CD4-positive, CD25-positive, alpha-beta regulatory T cell (primary cell): ENCODE data around the gene ZNF765. TPM values are rescaled to one million over a fixed set of nuclear protein-coding genes. Genes with fewer than 3 reads are reported as not detected.
"Not testable (repeated sequence)": the region's sequence is repeated elsewhere in the genome, so short reads cannot be mapped to it uniquely, and the experiment has no call there.

ENCODE experiments used
- ATAC-seq, 2 donors: fragments of 150-1000 bp; cut with Tn5 transposase; one replicate each; pipeline ENCODE4 v1.10.0; 2021; ENCODE audit warnings: low read depth in 2 of 2, moderate number of reproducible peaks in 2 of 2, moderate library complexity in 1 of 2
- DNase-seq, 3 donors: peaks; one replicate each; pipeline versions ENCODE4 v3.0.0 to v3.0.0-alpha.2; 2012 to 2022; ENCODE audit warnings: mixed read lengths in 1 of 3
- H3K27ac ChIP-seq: one replicate; pipeline ENCODE4 v1.7.0; 2013; ENCODE audit warnings: mild to moderate bottlenecking, low read length; ENCODE audit not compliant: insufficient read depth, poor library complexity, severe bottlenecking
- H3K27me3 ChIP-seq: one replicate; pipeline ENCODE4 v1.7.0; 2013; ENCODE audit warnings: low read length; ENCODE audit not compliant: control insufficient read depth, insufficient read depth
- H3K36me3 ChIP-seq: one replicate; pipeline ENCODE4 v1.7.0; 2013; ENCODE audit warnings: mild to moderate bottlenecking, low read length, moderate library complexity; ENCODE audit not compliant: control insufficient read depth, insufficient read depth
- H3K4me1 ChIP-seq: 2 replicates; pipeline ENCODE4 v1.7.0; 2013; ENCODE audit warnings: mild to moderate bottlenecking, low read length; ENCODE audit not compliant: insufficient read depth, control insufficient read depth, poor library complexity, severe bottlenecking
- H3K4me3 ChIP-seq: one replicate; pipeline ENCODE4 v1.7.0; 2013; ENCODE audit warnings: low read depth, mild to moderate bottlenecking, low read length, moderate library complexity
- H3K9me3 ChIP-seq, 2 experiments: 1 replicate in 1 of 2; 2 replicates in 1 of 2; pipeline ENCODE4 v1.7.0; 2013; ENCODE audit warnings: low read length in 2 of 2, mild to moderate bottlenecking in 1 of 2, moderate library complexity in 1 of 2; ENCODE audit not compliant: control insufficient read depth in 2 of 2
- H3K27ac Mint-ChIP-seq, 3 donors: one replicate each; pipeline ENCODE4 v1.8.0; 2020 to 2022; ENCODE audit warnings: mild to moderate bottlenecking in 3 of 3, mixed read lengths in 3 of 3, moderate library complexity in 2 of 3
- H3K27me3 Mint-ChIP-seq: one replicate; pipeline ENCODE4 v1.8.0; 2022; ENCODE audit warnings: mild to moderate bottlenecking, mixed read lengths
- H3K36me3 Mint-ChIP-seq: one replicate; pipeline ENCODE4 v1.8.0; 2020; ENCODE audit warnings: mixed read lengths
- H3K4me1 Mint-ChIP-seq, 4 donors: one replicate each; pipeline ENCODE4 v1.8.0; 2020 to 2022; ENCODE audit warnings: mixed read lengths in 4 of 4, mild to moderate bottlenecking in 1 of 4
- H3K4me3 Mint-ChIP-seq, 4 donors: one replicate each; pipeline ENCODE4 v1.8.0; 2020 to 2022; ENCODE audit warnings: mild to moderate bottlenecking in 4 of 4, mixed read lengths in 4 of 4, moderate library complexity in 3 of 4
- H3K9me3 Mint-ChIP-seq, 7 donors: one replicate each; pipeline ENCODE4 v1.8.0; 2020 to 2022; ENCODE audit warnings: mixed read lengths in 7 of 7, mild to moderate bottlenecking in 3 of 7, moderate library complexity in 2 of 7
- polyA plus RNA-seq, 4 donors: library from polyadenylated mRNA; unstranded; fragments of 300-500 nt; fragmentation: Illumina TruSeq; gene quantifications; one replicate each; pipeline ENCODE4 v1.2.3, GENCODE V29; 2021
- total RNA-seq: library from RNA; stranded (reverse); gene quantifications from one replicate; pipeline ENCODE4 v1.2.3, GENCODE V29; 2022

Gene ZNF765
- total and polyA plus RNA-seq, 5 donors from 2014 or later = 5.5 to 11.3 (median 6.1) TPM

DNA sequence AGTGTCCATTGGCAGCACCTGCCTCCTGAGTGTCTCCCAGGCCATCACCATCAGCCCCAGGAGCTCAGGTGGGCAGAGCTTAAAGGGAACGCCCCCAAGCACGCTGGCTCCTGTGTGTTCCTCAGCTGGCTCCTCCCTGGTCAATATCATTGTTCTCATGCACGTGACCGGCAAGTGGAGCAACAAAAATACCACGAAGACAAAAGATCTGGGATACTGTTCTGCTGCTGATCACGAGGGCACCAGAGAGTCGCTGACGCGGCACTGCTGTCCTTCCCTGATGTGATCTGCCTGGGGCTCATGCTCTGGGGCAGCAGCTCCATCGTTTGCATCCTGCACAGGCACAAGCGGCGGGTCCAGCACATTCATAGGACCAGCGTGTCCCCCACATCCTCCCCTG is 28.1 kb downstream of the ZNF765 start:
- not testable (repeated sequence) for H3K27ac ChIP-seq, H3K4me3 ChIP-seq, H3K27me3 ChIP-seq, H3K27me3 Mint-ChIP-seq, H3K4me3 Mint-ChIP-seq, H3K36me3 Mint-ChIP-seq, DNase-seq, H3K4me1 Mint-ChIP-seq, H3K4me1 ChIP-seq, H3K27ac Mint-ChIP-seq, H3K36me3 ChIP-seq, ATAC-seq
- peaks cover 0 to 16% (median 4%) of the 10 kb centered on the region in 7 donors for H3K9me3 Mint-ChIP-seq
- peaks cover 4 to 10% of the 10 kb centered on the region in 2 experiments for H3K9me3 ChIP-seq

- H3K4me3 Mint-ChIP-seq, H3K27ac ChIP-seq, H3K4me3 ChIP-seq, H3K4me1 Mint-ChIP-seq, H3K27me3 Mint-ChIP-seq, H3K27me3 ChIP-seq, H3K36me3 Mint-ChIP-seq, H3K36me3 ChIP-seq, DNase-seq, H3K27ac Mint-ChIP-seq, H3K9me3 ChIP-seq, H3K4me1 ChIP-seq, ATAC-seq: not testable (repeated sequence)
- peaks cover 0 to 12% (median 4%) of the 10 kb centered on the region in 7 donors for H3K9me3 Mint-ChIP-seq
Measured at GRCh38 chr19:53423680-53424079, 28.7 kb downstream of the ZNF765 start.

GRCh38 chr19:53424968-53425597 is 30.1 kb downstream of the ZNF765 start:
- H3K36me3 Mint-ChIP-seq = no peaks in the 10 kb centered on the region
- ATAC-seq = peak; percentile 67 to 83
- no peaks in the 10 kb centered on the region for H3K27me3 Mint-ChIP-seq
- Histone ChIP-seq H3K4me3 (no peak overlapping the region), H3K36me3 (no peaks in the 10 kb centered on the region), H3K4me1 (no peaks in the 10 kb centered on the region), H3K9me3 (peaks cover 0 to 1% of the 10 kb centered on the region in 2 experiments), H3K27ac (no peak overlapping the region), H3K27me3 (no peaks in the 10 kb centered on the region)
- H3K4me3 Mint-ChIP-seq = no peak overlapping the region
- peaks cover 0 to 3% (median 0%) of the 10 kb centered on the region in 7 donors for H3K9me3 Mint-ChIP-seq
- H3K27ac Mint-ChIP-seq = no peak overlapping the region
- DNase-seq = peak; percentile 39 to 65 (median 64)
- peaks cover 0 to 4% (median 1%) of the 10 kb centered on the region in 4 donors for H3K4me1 Mint-ChIP-seq

- Mint-ChIP-seq H3K27me3 (no peaks in the 10 kb centered on the region), H3K36me3 (peaks cover 36% of the 10 kb centered on the region), H3K27ac (peak within 1 kb of the TSS; percentile 97 to 98 (median 98)), H3K4me1 (peaks cover 10 to 47% (median 21%) of the 10 kb centered on the region in 4 donors), H3K9me3 (peaks cover 0 to 12% (median 4%) of the 10 kb centered on the region in 7 donors), H3K4me3 (peak within 1 kb of the TSS; percentile 96 to 99 (median 97))
- ATAC-seq (peak; percentile 98), DNase-seq (peak; percentile 92 to 97 (median 95))
- Histone ChIP-seq H3K4me1 (peaks cover 20% of the 10 kb centered on the region), H3K4me3 (peak within 1 kb of the TSS; percentile 88), H3K27ac (peak within 1 kb of the TSS; percentile 81), H3K36me3 (peaks cover 27% of the 10 kb centered on the region), H3K9me3 (peaks cover 2 to 15% of the 10 kb centered on the region in 2 experiments), H3K27me3 (no peaks in the 10 kb centered on the region)
Measured at GRCh38 chr19:53431399-53432087, 36.6 kb downstream of the ZNF765 start, which contains the start of gene ZNF761. ZNF761 (plus strand) TSS chr19:53431984; CDS start chr19:53447269, 15,285 bp downstream.

GRCh38 chr19:53432088-53432661 is 37.2 kb downstream of the ZNF765 start:
- peaks cover 39% of the 10 kb centered on the region for H3K36me3 Mint-ChIP-seq
- peak overlapping the region; percentile 88 for H3K4me3 ChIP-seq
- H3K9me3 Mint-ChIP-seq = peaks cover 0 to 12% (median 4%) of the 10 kb centered on the region in 7 donors
- H3K36me3 ChIP-seq = peaks cover 32% of the 10 kb centered on the region
- H3K4me1 ChIP-seq = peaks cover 20% of the 10 kb centered on the region
- H3K9me3 ChIP-seq = peaks cover 5 to 21% of the 10 kb centered on the region in 2 experiments
- H3K4me1 Mint-ChIP-seq = peaks cover 10 to 47% (median 21%) of the 10 kb centered on the region in 4 donors
- peak in 2 of 3 donors; percentile 4 to 35 for DNase-seq
- peak overlapping the region; percentile 81 for H3K27ac ChIP-seq
- H3K4me3 Mint-ChIP-seq = peak overlapping the region; percentile 96 to 99 (median 97)
- H3K27me3 Mint-ChIP-seq = no peaks in the 10 kb centered on the region
- no peaks in the 10 kb centered on the region for H3K27me3 ChIP-seq
- H3K27ac Mint-ChIP-seq = peak overlapping the region; percentile 97 to 98 (median 98)
- ATAC-seq = peak; percentile 22 to 29

DNA sequence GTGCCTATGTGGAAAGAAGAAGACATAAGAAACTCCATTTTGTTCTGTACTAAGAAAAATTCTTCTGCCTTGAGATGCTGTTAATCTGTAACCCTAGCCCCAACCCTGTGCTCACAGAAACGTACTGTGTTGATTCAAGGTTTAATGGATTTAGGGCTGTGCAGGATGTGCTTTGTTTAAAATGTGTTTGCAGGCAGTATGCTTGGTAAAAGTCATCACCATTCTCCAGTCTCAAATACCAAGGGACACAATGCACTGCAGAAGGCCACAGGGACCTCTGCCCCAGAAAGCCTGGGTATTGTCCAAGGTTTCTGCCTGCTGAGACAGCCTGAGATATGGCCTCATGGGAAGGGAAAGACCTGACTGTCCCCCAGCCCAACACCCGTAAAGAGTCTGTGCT is 48.9 kb downstream of the ZNF765 start:
- peak overlapping the region in 2 of 4 donors; percentile 12 to 38 for H3K4me3 Mint-ChIP-seq
- not testable (repeated sequence) for H3K27me3 Mint-ChIP-seq, H3K27ac ChIP-seq, ATAC-seq, DNase-seq, H3K4me1 Mint-ChIP-seq, H3K4me1 ChIP-seq, H3K4me3 ChIP-seq, H3K27ac Mint-ChIP-seq, H3K27me3 ChIP-seq
- Histone ChIP-seq H3K9me3 (peaks cover 35 to 71% of the 10 kb centered on the region in 2 experiments), H3K36me3 (peaks cover 54% of the 10 kb centered on the region)
- H3K9me3 Mint-ChIP-seq = peaks cover 0 to 73% (median 32%) of the 10 kb centered on the region in 7 donors
- peaks cover 59% of the 10 kb centered on the region for H3K36me3 Mint-ChIP-seq

- Histone ChIP-seq H3K36me3 (peaks cover 57% of the 10 kb centered on the region), H3K9me3 (peaks cover 32 to 67% of the 10 kb centered on the region in 2 experiments)
- not testable (repeated sequence) for H3K4me3 Mint-ChIP-seq, H3K27me3 Mint-ChIP-seq, ATAC-seq, H3K27me3 ChIP-seq, H3K27ac ChIP-seq, H3K4me3 ChIP-seq, H3K4me1 ChIP-seq, H3K27ac Mint-ChIP-seq, H3K4me1 Mint-ChIP-seq, DNase-seq
- H3K36me3 Mint-ChIP-seq = peaks cover 60% of the 10 kb centered on the region
- peaks cover 0 to 72% (median 29%) of the 10 kb centered on the region in 7 donors for H3K9me3 Mint-ChIP-seq
Measured at GRCh38 chr19:53447196-53447595, 52.2 kb downstream of the ZNF765 start.
